Left renal cortex interstitium (tissue), 4 donors: ENCODE data around the gene DENND1A. TPM values are rescaled to one million over a fixed set of nuclear protein-coding genes. Genes with fewer than 3 reads are reported as not detected.
"Not testable (repeated sequence)": the region's sequence is repeated elsewhere in the genome, so short reads cannot be mapped to it uniquely, and the experiment has no call there.

Experiments
- DNase-seq, 4 donors: peaks; one replicate each; pipeline ENCODE4 v3.0.0-alpha.2; 2013; ENCODE audit warnings: low read depth in 4 of 4, low spot score in 2 of 4, missing footprints in 1 of 4
- polyA plus RNA-seq, 4 donors: library from polyadenylated mRNA; unstranded; fragments of 120-200 nt; gene quantifications; one replicate each; pipeline ENCODE4 v1.2.1, GENCODE V29; 2013; ENCODE audit not compliant: insufficient read length in 4 of 4

Gene DENND1A
- polyA plus RNA-seq, 4 donors, result 19.1 to 24.5 (median 22.8) TPM

GRCh38 chr9:123447934-123448646 lies 481.8 kb downstream of the DENND1A start:
- no peak for DNase-seq

- DNase-seq, result no peak
Measured at GRCh38 chr9:123445981-123446610, 483.8 kb downstream of the DENND1A start.

DNA sequence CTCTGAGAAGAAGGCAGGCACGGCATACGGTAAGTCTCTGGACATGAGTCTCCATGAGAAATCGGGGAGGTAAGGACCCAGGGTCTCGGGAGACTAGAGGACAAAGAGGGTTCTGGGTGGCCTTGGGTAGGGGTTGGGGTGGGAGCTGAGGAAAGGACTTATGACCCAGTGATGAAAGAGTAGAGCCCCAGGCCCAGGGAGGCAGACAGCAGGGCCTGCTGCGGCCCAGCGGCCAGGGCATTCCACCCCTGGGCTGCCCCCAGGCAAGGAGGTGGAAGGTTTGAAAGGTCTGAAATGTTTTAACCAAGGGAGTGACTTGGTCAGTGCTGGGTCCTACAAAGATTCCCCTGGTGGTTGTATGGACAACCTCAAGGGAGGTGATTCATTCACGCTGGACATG lies 484.8 kb downstream of the DENND1A start:
- DNase-seq, result no peak

GRCh38 chr9:123441769-123442168 lies 488.2 kb downstream of the DENND1A start:
- no peak for DNase-seq

GRCh38 chr9:123440256-123440655 lies 489.7 kb downstream of the DENND1A start:
- no peak for DNase-seq

DNA sequence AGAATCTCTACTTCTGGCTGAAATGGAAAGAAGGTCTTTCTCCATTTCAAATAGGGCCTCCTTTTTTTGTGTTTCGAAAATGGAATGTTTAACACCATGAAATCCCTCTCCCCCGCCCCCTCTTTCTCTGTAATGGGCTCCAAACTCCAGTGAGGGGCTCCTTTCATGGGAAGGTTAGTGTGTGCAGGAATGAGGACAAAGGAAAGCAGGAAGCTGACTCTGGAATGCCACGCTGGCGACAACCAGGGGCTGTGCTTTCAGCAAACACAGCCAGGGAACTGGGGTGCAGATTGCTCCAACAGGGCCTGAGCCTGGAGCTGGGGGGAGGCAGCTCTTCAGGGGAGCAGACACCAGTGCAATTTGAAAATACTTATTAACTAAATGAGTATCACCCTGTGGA lies 491.1 kb downstream of the DENND1A start:
- no peak for DNase-seq

DNA sequence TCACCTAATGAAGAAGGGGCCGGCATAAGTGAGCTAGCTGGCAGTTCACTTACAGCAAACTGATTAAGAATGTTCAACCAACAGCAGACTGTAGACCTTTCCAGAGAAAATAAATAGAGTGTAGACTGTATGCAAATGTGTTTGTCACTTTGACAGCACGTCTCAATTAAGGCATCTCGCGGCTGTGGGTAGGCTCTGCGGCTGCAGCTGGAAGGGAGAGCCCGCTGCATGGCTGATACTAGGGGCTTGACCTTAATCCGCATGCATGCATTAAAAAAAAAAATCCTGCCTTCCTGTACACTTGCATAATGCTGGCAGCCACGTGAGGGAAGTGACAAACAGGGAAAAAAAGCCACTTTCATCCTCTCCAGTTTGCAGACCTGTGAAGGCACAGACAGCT lies 491.6 kb downstream of the DENND1A start:
- DNase-seq, result no peak

- DNase-seq, result no peak
Measured at GRCh38 chr9:123437201-123437600, 492.7 kb downstream of the DENND1A start.

GRCh38 chr9:123435471-123435870 lies 494.5 kb downstream of the DENND1A start:
- no peak for DNase-seq

GRCh38 chr9:123434619-123435240 lies 495.2 kb downstream of the DENND1A start:
- no peak for DNase-seq

DNA sequence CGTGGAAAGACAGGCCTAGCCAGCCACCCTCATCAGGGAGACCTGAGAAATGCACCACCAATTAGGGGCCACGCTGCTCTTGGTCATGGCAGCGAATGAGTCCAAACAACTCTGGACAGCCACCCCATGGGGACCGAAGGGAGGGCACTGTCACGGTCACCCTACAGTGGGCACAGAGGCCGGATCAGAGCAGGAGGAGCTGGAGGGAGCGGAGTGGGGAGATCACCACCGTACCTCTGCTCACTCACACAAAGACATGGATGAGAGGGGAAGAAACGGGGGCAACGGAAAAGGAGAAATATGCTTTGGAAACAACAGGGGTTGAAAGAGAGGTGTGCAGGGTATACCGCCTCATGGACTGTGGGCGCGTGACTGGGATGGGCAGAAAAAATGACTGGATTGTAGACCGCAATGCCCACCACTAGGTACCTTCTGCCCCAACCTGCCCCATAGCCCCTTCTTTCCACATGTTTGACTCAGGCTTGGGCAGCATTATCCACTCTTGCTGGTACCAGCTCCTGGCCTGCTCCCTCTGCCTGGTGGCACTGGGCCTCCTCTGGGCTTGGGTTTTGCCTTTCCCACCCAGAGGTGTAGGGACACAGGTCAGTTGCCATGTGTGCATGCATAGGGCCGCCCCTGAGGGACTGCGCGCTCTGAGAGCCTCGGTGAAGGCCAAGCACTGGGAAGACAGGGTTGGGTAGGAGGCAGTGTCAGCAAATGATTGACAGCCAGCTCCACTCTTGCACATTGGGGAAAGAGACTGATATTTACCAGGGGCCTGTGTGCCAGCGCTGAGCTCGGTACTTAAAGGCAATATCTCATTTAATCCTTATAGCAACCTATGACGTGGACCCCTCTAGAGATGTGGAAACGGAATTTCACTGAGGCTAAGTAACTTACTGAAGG lies 497.3 kb downstream of the DENND1A start:
- no peak for DNase-seq

- DNase-seq, result no peak
Measured at GRCh38 chr9:123431581-123431980, 498.3 kb downstream of the DENND1A start.

- not testable (repeated sequence) for DNase-seq
Measured at GRCh38 chr9:123428450-123428849, 501.5 kb downstream of the DENND1A start.

GRCh38 chr9:123426406-123426805 lies 503.5 kb downstream of the DENND1A start:
- no peak for DNase-seq

DNA sequence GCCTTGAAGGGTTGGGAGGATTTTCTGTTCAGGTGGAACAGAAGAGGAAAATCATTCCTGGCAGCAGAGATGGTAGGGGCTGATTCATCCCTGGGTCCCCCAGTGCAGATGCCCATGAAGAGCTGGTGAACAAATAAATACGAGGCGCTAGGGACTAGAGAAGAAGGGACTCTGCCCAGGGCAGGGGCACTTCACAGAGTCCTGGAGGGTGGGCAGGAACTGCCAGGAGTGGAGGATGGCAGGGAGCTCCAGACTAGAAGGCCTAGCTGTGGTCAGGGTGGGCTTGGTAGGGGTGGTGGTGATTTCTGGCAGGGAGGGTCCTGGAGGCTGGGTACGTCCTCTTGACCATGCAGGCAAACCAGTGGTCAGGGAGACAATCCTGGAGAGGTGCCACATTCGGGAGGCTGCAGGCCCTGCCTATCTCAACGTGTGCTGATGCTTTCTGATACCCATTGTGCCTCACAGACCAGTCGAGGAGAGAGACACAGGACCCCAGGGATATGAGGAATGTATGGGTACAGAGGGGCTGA lies 504.0 kb downstream of the DENND1A start:
- DNase-seq, result no peak

DNA sequence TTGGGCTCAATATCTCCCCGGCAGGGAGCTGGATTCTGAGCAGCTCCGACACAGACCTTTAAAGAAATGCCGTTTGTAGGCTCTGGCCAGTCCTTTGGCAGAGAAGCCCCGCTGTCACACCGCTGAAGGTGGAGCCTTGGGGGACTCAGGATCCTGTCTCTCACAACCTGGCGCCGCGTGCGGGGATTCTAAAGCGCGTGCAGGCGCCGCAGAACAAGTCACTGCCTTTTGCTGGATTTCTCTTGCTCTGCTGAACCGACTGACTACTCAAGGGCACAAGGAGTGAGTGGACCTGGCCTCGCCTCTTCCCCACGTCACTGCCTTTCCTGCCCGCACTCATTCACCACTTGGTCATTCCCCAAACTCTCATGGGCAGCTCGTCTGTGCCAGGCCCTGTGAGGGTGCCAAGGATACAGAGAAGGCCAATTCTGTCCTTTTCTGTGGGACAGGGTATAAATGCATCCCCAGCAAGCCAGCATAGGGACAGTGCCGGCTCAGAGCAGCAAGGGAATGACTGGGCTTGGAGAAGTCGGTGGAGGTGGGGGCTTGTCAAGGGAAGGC lies 504.6 kb downstream of the DENND1A start:
- DNase-seq, result no peak

DNA sequence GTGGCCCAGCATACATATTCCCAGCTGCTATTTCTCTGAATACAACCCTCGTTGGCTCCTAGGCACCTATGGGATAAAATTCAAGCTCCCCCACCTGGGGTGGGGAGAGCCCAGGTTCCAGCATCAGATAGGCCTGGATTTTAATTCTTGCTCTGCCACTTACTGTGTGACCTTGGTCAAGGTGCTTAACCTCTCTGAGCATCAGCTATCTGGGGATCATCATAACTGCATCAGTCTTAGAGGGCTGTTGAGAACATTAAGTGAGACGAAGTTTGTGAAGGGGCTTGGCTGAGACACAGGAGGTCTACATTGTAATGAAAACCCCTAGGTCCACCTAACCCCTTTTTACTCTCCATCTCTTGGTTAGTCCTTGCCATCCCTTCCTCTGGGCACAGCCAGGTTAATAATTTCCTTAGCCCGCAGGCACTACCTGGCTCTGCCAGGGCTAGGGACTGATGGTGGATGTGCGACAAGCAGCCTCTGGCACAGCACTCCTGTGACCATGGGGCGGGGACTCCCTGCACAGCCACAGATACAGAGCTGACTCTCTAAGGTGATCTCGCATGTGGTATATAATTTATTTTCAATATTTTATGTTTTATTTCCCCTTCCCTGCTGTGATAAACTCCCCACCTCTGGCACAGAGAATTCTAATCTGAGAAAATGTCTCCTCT lies 505.2 kb downstream of the DENND1A start:
- no peak for DNase-seq

- DNase-seq, result no peak
Measured at GRCh38 chr9:123424131-123424530, 505.8 kb downstream of the DENND1A start.

- DNase-seq, result no peak
Measured at GRCh38 chr9:123423311-123423640, 506.6 kb downstream of the DENND1A start.
